Right hindlimb (tissue), 1 donor: ENCODE data around the gene ARMC2.

Source experiments
- DNase-seq: peaks from one replicate; pipeline ENCODE4 v3.0.0-alpha.2; 2018

The ARMC2 gene

DNA sequence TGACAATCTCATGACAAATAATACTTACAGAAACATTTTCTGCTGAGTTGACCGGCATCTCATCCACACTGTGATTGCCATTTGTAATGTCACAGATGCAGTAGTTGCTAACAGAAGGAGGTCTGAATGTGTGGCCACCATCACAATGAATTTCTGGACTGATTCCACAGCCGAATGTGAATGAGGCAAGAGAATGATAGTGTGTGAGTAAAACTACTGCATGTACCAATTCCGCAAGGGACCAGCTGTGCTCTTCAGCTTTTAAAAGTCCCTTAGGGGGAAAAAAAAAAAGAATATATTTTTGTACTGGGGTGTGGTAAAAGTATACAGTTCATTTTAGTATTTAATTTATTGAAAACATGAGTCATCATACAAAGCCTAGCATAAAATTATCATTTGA is 150.3 kb downstream of the ARMC2 start:
- no peak for DNase-seq

GRCh38 chr6:108999428-108999827 is 151.2 kb downstream of the ARMC2 start:
- no peak for DNase-seq

DNA sequence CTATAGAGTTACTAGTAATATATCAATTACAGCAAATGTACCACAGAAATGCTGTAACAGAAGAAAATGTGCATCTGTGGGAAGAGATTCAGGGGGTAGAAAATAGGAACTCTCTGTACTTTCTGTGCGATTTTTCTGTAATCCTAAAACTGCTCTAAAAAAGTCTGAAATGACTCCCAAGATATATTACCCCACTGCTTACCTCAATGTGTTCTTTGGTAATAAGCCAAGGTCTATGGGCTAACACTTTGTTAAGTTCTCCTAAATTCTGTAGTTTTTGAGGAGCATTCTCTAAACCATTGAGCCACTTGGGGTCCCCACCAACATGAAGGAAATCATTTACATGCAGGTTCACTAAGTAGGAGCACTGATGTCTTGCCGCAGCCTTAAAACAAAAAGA is 152.1 kb downstream of the ARMC2 start:
- no peak for DNase-seq

DNA sequence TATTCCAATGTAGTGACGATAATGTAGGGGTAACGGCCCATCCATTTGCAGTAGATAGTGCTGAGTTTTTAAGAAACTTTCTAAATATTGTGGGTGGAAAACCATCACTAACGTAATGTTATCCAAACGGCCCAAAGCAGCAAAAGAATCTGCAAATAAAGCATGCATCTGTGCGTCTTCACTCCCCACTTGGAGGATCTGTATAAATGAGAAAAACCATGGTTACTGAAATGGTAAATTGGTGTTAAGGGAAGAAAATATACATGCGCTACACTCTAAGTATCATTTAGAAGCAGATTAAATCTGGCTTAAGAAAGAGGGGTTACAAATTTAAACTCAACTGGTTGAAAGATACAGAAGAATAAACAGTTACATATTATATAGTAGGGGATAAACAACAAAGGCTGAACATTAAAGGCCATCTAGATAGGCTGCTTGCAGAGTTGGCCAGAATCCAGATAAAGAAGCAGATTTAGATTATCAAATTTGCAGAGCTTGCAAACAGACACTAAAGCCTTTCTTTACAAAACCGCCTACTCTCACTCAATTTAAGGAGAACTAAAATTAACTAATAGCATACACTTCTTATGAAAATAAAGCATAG is 153.2 kb downstream of the ARMC2 start:
- DNase-seq = no peak

DNA sequence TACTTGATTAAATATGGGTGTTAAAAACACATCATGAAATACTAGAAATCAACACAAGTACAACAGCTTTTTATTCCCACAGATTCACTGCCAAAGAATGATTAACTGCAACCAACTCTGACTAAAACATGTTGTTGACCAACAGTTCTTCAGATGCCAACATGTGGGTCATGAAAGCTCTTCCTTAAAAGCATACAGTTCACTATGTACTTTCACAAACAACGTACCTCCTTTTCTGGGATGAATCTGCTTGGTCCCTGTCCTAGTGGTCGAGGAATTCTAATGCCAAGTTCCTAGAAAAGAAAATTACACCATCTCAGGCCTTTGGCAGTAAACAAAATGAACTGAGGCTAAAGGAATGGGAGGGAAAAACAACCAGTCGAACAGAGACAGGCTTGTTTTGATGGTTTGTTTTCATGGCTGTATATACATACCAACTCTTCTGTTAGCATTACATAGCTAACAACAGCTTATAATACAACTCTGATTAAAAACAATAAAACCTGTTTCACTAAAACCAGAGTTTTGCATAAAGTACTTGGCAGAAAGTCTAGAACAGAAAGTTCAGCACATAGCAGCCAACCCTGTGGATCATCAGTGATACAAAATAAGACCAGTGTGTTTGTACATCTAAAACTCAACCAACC is 154.0 kb downstream of the ARMC2 start:
- DNase-seq = no peak

DNA sequence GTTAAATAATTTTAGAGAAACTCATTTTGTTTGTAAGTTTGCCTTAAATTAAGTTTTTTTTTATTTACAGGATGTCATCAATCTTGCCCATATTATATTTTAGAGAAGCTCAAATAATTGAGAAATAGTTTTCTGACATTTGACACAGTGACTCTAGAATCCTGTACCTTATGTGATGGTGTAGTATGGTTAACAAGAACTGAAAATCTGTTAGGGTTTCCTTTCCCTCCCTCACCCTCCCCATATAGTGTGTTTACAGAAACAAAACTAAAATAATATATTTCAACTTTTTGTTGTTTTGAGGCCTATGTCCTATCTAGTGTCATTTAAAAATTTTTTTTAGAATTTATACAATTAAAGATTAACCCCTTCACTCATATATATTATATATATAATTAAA is 154.7 kb downstream of the ARMC2 start:
- DNase-seq = no peak

- no peak for DNase-seq
Measured at GRCh38 chr6:109006818-109007217, 158.6 kb downstream of the ARMC2 start.

GRCh38 chr6:109007521-109007920 is 159.3 kb downstream of the ARMC2 start:
- no peak for DNase-seq

GRCh38 chr6:109008054-109008453 is 159.8 kb downstream of the ARMC2 start:
- DNase-seq = no peak

GRCh38 chr6:109008537-109009235 is 160.5 kb downstream of the ARMC2 start:
- no peak for DNase-seq

- DNase-seq = peak; percentile 94
Measured at GRCh38 chr6:109009236-109009961, 161.2 kb downstream of the ARMC2 start.

GRCh38 chr6:109009962-109010704 is 161.9 kb downstream of the ARMC2 start:
- no peak for DNase-seq

DNA sequence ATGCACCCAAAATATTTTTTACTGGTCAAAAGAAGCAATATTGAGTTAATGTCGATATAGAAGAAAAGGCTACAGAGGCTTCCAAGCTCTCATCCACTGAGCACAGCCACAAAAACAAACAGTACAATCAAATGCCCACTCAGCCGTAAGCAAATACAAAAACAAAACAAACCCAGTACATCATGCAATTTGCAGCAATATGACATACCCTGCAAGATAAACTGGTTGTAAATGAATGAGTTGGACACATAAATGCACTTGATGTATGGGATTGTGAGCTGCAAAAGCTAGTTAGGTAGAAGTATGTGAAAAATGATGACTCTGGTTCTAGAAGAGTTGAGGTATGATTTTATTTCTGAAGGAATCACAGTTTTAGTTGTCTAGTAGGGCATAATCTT is 162.5 kb downstream of the ARMC2 start:
- no peak for DNase-seq

DNA sequence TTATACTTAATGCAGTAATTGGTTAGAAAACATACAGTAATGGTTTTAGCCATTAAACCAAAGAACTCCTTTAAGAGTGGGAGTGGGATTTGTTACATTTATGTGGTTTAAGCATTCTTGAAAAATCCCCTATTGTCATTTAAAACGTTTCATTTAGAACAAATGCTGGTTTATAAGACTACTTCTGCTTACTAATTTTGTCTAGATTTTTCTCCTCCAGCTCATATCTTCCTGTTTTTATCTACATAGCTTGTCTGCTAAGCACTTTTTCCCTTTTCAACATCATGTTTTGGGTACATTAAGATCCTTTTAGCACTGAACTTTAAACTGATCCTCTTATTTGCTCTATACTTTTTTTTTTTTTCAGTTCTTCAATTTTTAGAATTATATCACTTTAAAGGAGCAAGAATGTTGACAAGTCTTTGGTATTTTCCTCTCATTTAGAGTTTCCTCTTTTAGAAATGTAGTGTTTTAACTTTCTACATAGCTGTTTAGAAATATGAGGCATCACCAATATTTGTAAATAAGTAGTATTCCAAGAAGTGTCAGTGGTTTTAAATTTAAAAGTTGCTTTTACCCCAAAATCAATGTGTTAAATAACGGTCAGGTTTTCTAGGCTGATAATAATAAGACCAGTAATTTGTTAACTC is 165.6 kb downstream of the ARMC2 start:
- DNase-seq = no peak

DNA sequence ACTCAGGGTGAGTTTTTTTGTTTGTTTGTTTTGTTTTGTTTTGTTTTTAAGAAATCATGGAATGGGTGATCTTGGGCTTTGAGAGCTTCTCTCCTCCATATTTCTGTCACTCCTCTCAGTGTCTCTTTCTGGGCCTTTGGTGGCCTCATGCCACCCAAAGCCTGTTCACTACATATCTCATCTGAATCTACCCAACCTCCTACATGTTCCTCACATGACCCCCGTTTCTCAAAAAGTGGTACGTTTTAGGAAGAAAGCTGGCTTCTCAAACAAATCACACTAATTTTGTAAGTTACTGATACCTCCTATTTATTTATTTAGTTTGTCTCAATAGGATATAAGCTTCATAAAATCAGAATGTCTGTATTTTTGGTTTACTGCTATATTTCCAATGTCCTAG is 166.4 kb downstream of the ARMC2 start:
- DNase-seq = no peak

GRCh38 chr6:109015176-109015575 is 167.0 kb downstream of the ARMC2 start:
- no peak for DNase-seq

GRCh38 chr6:109019911-109020310 is 171.7 kb downstream of the ARMC2 start:
- DNase-seq = no peak

DNA sequence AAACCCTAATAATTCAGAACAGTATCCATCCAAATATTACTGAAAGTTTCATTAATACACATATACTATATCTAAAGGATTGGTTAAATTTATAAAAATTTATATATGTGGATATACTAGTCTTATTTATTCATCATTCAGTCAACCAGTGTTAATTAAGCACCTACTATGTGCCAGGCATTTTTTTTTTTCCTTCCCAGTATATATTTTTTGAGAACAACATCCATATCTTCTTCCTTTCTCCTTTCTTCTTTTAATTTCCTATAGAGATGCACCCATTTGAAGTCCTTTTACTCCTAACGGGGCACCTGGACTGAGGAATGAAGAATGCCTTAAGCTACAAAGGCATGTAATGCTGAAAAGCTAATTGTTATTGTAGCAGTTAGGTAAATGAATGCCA is 173.6 kb downstream of the ARMC2 start:
- no peak for DNase-seq

DNA sequence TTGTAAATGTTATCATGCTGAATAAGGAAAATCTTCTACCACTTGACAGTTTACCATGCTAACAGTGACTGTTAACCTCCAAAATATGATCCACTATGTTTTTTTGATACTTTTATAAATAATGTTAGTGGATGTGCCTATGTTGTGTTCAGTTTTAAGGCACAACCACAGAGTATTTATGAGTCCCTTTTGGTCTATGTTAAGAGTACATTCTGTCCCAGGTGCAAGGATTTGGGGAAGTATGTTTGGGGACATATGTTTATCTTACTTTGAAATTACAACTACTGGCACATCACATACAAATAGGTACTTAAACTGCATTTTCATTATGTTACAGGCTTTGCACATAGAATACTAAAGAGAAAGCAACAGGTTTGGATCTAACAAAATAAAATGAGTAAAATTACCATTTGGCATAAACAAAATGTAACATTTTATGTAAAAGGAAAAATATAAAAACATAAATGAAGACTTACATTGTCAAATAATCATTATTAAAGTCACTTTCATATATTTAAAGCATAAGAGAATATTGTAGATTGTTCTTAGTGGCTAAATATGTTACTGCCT is 175.2 kb downstream of the ARMC2 start:
- no peak for DNase-seq
